A673 (cell line): Measurements from ENCODE around the gene TNFAIP8. TPM values are rescaled to one million over a fixed set of nuclear protein-coding genes. Genes with fewer than 3 reads are reported as not detected.

Experiments used
- BruUV-seq: library from RNA; stranded (reverse); fragments of 400-500 nt; replicated peaks from 2 replicates; lab custom pipeline; 2021; lab: Mats Ljungman, UMichigan
- CTCF ChIA-PET: fragments of 300-600 bp; sonication (Branson Sonifier 250); formaldehyde crosslinking; loops from one replicate; lab custom pipeline; 2022; ENCODE audit warnings: antibody characterized with exemption; lab: Charles Lee
- POLR2A ChIA-PET: fragments of 300-600 bp; sonication (Branson Sonifier 250); formaldehyde crosslinking; loops from one replicate; lab custom pipeline; 2022; ENCODE audit warnings: antibody characterized with exemption; ENCODE audit not compliant: low non-redundant PET; lab: Charles Lee
- DNase-seq: peaks from one replicate; pipeline ENCODE4 v3.0.0-alpha.2; 2015; ENCODE audit warnings: low spot score
- H3K27ac ChIP-seq: fragments of 200-600 bp; sonication (generic); 2 replicates; pipeline ENCODE4 v1.5.1; 2016; ENCODE audit warnings: mixed run types, low read depth, mild to moderate bottlenecking, mixed read lengths, antibody characterized with exemption, low read length; ENCODE audit not compliant: poor library complexity, severe bottlenecking
- H3K27me3 ChIP-seq: fragments of 200-600 bp; sonication (generic); replicated peaks from 2 replicates; pipeline ENCODE4 v1.6.1; 2017; ENCODE audit warnings: mixed run types, low read depth, mild to moderate bottlenecking, mixed read lengths, antibody characterized with exemption, low read length; ENCODE audit not compliant: insufficient read depth, poor library complexity
- H3K36me3 ChIP-seq: fragments of 200-600 bp; sonication (generic); 2 replicates; pipeline ENCODE4 v1.6.1; 2016; ENCODE audit warnings: mixed run types, mild to moderate bottlenecking, mixed read lengths, antibody characterized with exemption, low read length; ENCODE audit not compliant: insufficient read depth, poor library complexity, severe bottlenecking
- H3K4me1 ChIP-seq: fragments of 200-600 bp; sonication (generic); 2 replicates; pipeline ENCODE4 v1.6.1; 2017; ENCODE audit warnings: mixed run types, mild to moderate bottlenecking, mixed read lengths, antibody characterized with exemption, low read length; ENCODE audit not compliant: insufficient read depth, poor library complexity, severe bottlenecking
- H3K4me3 ChIP-seq: fragments of 200-600 bp; sonication (generic); 2 replicates; pipeline ENCODE4 v1.5.1; 2016; ENCODE audit warnings: low read depth, mixed run types, mild to moderate bottlenecking, mixed read lengths, low read length; ENCODE audit not compliant: poor library complexity, severe bottlenecking
- H3K9me3 ChIP-seq: fragments of 200-600 bp; sonication (generic); 2 replicates; pipeline ENCODE4 v1.6.1; 2016; ENCODE audit warnings: mixed run types, low read depth, mild to moderate bottlenecking, mixed read lengths, antibody characterized with exemption, low read length; ENCODE audit not compliant: poor library complexity, severe bottlenecking
- EZH2 ChIP-seq: fragments of 200-600 bp; sonication (generic); IDR thresholded peaks from 2 replicates; pipeline ENCODE4 v1.6.1; 2017; ENCODE audit warnings: borderline replicate concordance, low read depth, mild to moderate bottlenecking, mixed read lengths, antibody characterized with exemption, low read length; ENCODE audit not compliant: poor library complexity, severe bottlenecking
- intact Hi-C: fragments of 100-400 bp; cut with micrococcal nuclease; formaldehyde crosslinking; loops from one replicate; pipeline ENCODE4 v1.10.0; 2022; ENCODE audit not compliant: unreplicated experiment
- total RNA-seq: library from RNA; stranded (reverse); gene quantifications from 2 replicates; pipeline ENCODE4 v1.2.3, GENCODE V29; 2021
- TF ChIP-seq, protein P1 (sequence below): fragments of 300-800, 200-600 bp; sonication (generic); conservative IDR thresholded peaks from 2 replicates; pipeline ENCODE4 v1.5.1; 2017; ENCODE audit warnings: low read depth, mild to moderate bottlenecking, antibody characterized with exemption, low read length, moderate library complexity, mixed read lengths

Gene TNFAIP8
- total RNA-seq, 1 experiment from 2014 or later, result 6.8 TPM

DNA sequence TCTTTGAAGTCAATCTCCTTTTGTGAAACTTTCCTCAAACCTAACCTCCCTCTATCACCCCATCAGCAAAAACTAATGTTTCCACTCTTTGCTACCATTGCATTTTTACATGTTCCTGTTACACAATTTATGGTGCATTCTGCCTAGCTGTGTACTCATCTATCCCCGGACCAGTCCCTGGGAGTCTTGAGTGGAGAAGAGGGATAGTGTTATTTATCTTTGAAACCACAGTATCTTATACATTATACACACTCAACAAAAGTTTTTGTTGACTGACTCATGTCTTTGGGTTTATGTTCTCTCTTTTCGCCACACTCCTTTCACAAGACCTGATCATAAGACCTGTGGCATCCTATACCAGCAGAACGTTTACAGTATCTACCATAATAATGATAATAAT is 26.4 kb downstream of the TNFAIP8 start:
- intact Hi-C loops, result no loop called here
- Histone ChIP-seq H3K9me3 (no peaks in the 10 kb centered on the region), H3K27me3 (no peaks in the 10 kb centered on the region), H3K27ac (no peak overlapping the region), H3K36me3 (no peaks in the 10 kb centered on the region), H3K4me1 (peaks cover 7% of the 10 kb centered on the region), H3K4me3 (no peak overlapping the region)
- POLR2A ChIA-PET, result no interaction called here
- DNase-seq, result no peak
- CTCF ChIA-PET, result no interaction called here
- no TSS peak for BruUV-seq
- TF ChIP-seq, protein P1, sequence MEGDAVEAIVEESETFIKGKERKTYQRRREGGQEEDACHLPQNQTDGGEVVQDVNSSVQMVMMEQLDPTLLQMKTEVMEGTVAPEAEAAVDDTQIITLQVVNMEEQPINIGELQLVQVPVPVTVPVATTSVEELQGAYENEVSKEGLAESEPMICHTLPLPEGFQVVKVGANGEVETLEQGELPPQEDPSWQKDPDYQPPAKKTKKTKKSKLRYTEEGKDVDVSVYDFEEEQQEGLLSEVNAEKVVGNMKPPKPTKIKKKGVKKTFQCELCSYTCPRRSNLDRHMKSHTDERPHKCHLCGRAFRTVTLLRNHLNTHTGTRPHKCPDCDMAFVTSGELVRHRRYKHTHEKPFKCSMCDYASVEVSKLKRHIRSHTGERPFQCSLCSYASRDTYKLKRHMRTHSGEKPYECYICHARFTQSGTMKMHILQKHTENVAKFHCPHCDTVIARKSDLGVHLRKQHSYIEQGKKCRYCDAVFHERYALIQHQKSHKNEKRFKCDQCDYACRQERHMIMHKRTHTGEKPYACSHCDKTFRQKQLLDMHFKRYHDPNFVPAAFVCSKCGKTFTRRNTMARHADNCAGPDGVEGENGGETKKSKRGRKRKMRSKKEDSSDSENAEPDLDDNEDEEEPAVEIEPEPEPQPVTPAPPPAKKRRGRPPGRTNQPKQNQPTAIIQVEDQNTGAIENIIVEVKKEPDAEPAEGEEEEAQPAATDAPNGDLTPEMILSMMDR, result no peak
- TF ChIP-seq EZH2, result no peak

DNA sequence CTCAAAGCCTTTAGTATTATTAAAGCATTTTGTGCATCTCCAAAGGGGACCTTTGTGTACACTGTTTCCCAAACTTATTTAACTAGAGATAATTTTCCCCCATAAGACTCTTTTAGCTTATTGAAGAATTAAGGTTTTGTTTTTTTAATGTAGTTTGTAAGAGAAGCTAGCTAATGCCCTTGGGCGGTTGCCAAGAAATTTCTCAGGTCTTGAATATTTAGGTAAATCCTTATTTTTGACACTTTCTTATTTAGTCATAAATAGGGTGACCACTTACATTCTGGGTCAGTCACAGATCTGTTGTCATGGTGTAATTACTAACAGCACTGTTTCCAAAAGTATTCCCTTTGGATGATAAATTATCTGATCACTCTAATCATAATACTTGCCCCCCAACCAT is 27.2 kb downstream of the TNFAIP8 start:
- CTCF ChIA-PET, result no interaction called here
- H3K9me3 ChIP-seq, result no peaks in the 10 kb centered on the region
- no peak for DNase-seq
- no peak for TF ChIP-seq EZH2
- TF ChIP-seq, protein P1, result no peak
- H3K27me3 ChIP-seq, result no peaks in the 10 kb centered on the region
- POLR2A ChIA-PET, result no interaction called here
- no TSS peak for BruUV-seq
- intact Hi-C loops, result no loop called here
- H3K4me1 ChIP-seq, result peaks cover 7% of the 10 kb centered on the region
- H3K4me3 ChIP-seq, result no peak overlapping the region
- H3K27ac ChIP-seq, result no peak overlapping the region
- no peaks in the 10 kb centered on the region for H3K36me3 ChIP-seq

DNA sequence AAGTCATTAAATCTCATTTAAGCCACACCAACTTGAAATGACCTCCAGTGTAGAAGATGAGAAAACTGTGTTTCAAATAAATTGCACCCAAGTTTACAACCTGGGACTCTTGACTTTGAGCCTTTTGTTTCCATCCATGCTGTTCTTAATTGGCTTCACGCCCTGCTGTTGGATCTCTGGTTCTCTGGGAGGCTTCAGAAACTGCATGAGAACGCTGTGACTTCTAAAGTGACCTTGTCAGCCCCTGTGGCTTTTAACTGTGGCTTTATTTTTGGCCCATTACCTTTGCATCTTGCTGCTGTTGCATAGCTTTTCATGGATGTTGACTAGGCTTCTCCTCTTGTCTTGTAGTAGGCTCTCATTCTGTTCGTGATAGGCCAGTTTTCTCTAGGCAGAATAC is 29.3 kb downstream of the TNFAIP8 start:
- BruUV-seq, result no TSS peak
- POLR2A ChIA-PET, result no interaction called here
- CTCF ChIA-PET, result no interaction called here
- H3K27me3 ChIP-seq, result no peaks in the 10 kb centered on the region
- no peaks in the 10 kb centered on the region for H3K9me3 ChIP-seq
- no peak overlapping the region for H3K27ac ChIP-seq
- H3K4me1 ChIP-seq, result peaks cover 4% of the 10 kb centered on the region
- DNase-seq, result no peak
- no peak overlapping the region for H3K4me3 ChIP-seq
- intact Hi-C loops, result no loop called here
- H3K36me3 ChIP-seq, result no peaks in the 10 kb centered on the region
- TF ChIP-seq, protein P1, result no peak
- TF ChIP-seq EZH2, result no peak
